ENCODE data around the gene CYB5A. TPM values are rescaled to one million over a fixed set of nuclear protein-coding genes. Genes with fewer than 3 reads are reported as not detected.

CYB5A gene
- total and polyA plus RNA-seq, 9 of the 15 experiments (the other 6 are each of a cell fraction or from before 2014, with no cell fraction given): 11.9 to 22.6 (median 14.1) TPM

DNA sequence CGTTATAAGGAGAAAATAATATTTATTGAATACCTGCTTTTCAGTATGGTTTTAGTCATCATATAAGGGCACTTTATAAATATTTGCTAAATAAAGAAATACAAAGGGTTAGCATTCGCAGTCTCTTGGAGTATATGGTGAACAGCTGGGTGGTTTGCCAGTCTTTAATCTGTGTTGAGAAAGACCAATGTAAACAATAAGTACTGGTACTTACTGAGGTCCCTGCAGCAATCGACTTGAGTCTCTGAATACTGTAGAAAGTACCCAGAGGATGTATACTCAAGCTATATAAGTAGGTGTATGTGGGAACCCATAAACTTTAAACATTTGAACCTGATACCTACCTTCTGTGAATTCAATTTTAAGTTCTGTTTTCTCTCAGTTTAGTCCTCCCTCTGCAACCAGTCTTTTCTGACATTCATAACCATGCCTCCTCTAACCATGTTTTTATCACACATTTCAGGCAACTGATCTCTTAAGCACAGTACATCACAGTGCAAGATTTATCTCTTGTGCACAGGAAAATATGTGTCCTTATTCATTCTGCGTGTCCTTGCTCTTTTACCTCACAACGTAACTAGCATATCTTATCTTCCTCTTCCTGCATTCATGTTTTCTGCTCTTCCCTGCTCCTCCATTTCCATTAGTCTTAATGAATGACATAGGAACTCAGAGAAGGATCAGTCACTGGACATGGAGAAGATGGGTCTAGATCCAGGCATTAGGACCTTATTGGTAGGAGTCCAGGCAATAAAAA is 45.6 kb upstream of the CYB5A start (continued):
- TF ChIP-seq CBX8 (IDR thresholded peaks at IDR 0.05; ENCODE audit: borderline replicate concordance, extremely low read depth, low read depth, low read length, poor library complexity, severe bottlenecking) (no peak), CC2D1A (IDR thresholded peaks at IDR 0.05) (no peak), GTF2B (IDR thresholded peaks at IDR 0.05; ENCODE audit: extremely low read depth, insufficient read length) (no peak), ZKSCAN8 (CRISPR knock-in tag; IDR thresholded peaks at IDR 0.05) (no peak), ETS2 (tag; IDR thresholded peaks at IDR 0.05; ENCODE audit: borderline replicate concordance, poor library complexity, severe bottlenecking) (no peak), XRCC5 (IDR thresholded peaks at IDR 0.05; ENCODE audit: low read depth, low read length) (no peak), FOSL1 (tag; conservative IDR thresholded peaks at IDR 0.05) (no peak), TARDBP (IDR thresholded peaks at IDR 0.05) (no peak), GABPB2 (CRISPR knock-in tag; conservative IDR thresholded peaks at IDR 0.05) (no peak), HEY1 (CRISPR knock-in tag; IDR thresholded peaks at IDR 0.05; ENCODE audit: borderline replicate concordance) (no peak), SRF (CRISPR knock-in tag; IDR thresholded peaks at IDR 0.05) (no peak), HIVEP1 (CRISPR knock-in tag; IDR thresholded peaks at IDR 0.05) (no peak), BMI1 (IDR thresholded peaks at IDR 0.05; ENCODE audit: low read length) (no peak)
- TF ChIP-seq, protein P1, sequence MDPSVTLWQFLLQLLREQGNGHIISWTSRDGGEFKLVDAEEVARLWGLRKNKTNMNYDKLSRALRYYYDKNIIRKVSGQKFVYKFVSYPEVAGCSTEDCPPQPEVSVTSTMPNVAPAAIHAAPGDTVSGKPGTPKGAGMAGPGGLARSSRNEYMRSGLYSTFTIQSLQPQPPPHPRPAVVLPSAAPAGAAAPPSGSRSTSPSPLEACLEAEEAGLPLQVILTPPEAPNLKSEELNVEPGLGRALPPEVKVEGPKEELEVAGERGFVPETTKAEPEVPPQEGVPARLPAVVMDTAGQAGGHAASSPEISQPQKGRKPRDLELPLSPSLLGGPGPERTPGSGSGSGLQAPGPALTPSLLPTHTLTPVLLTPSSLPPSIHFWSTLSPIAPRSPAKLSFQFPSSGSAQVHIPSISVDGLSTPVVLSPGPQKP (CRISPR knock-in tag; IDR thresholded peaks at IDR 0.05): no peak
- TF ChIP-seq, protein P2, sequence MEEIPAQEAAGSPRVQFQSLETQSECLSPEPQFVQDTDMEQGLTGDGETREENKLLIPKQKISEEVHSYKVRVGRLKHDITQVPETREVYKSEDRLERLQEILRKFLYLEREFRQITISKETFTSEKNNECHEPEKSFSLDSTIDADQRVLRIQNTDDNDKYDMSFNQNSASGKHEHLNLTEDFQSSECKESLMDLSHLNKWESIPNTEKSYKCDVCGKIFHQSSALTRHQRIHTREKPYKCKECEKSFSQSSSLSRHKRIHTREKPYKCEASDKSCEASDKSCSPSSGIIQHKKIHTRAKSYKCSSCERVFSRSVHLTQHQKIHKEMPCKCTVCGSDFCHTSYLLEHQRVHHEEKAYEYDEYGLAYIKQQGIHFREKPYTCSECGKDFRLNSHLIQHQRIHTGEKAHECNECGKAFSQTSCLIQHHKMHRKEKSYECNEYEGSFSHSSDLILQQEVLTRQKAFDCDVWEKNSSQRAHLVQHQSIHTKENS (CRISPR knock-in tag; IDR thresholded peaks at IDR 0.05): no peak
- TF ChIP-seq, protein P3, sequence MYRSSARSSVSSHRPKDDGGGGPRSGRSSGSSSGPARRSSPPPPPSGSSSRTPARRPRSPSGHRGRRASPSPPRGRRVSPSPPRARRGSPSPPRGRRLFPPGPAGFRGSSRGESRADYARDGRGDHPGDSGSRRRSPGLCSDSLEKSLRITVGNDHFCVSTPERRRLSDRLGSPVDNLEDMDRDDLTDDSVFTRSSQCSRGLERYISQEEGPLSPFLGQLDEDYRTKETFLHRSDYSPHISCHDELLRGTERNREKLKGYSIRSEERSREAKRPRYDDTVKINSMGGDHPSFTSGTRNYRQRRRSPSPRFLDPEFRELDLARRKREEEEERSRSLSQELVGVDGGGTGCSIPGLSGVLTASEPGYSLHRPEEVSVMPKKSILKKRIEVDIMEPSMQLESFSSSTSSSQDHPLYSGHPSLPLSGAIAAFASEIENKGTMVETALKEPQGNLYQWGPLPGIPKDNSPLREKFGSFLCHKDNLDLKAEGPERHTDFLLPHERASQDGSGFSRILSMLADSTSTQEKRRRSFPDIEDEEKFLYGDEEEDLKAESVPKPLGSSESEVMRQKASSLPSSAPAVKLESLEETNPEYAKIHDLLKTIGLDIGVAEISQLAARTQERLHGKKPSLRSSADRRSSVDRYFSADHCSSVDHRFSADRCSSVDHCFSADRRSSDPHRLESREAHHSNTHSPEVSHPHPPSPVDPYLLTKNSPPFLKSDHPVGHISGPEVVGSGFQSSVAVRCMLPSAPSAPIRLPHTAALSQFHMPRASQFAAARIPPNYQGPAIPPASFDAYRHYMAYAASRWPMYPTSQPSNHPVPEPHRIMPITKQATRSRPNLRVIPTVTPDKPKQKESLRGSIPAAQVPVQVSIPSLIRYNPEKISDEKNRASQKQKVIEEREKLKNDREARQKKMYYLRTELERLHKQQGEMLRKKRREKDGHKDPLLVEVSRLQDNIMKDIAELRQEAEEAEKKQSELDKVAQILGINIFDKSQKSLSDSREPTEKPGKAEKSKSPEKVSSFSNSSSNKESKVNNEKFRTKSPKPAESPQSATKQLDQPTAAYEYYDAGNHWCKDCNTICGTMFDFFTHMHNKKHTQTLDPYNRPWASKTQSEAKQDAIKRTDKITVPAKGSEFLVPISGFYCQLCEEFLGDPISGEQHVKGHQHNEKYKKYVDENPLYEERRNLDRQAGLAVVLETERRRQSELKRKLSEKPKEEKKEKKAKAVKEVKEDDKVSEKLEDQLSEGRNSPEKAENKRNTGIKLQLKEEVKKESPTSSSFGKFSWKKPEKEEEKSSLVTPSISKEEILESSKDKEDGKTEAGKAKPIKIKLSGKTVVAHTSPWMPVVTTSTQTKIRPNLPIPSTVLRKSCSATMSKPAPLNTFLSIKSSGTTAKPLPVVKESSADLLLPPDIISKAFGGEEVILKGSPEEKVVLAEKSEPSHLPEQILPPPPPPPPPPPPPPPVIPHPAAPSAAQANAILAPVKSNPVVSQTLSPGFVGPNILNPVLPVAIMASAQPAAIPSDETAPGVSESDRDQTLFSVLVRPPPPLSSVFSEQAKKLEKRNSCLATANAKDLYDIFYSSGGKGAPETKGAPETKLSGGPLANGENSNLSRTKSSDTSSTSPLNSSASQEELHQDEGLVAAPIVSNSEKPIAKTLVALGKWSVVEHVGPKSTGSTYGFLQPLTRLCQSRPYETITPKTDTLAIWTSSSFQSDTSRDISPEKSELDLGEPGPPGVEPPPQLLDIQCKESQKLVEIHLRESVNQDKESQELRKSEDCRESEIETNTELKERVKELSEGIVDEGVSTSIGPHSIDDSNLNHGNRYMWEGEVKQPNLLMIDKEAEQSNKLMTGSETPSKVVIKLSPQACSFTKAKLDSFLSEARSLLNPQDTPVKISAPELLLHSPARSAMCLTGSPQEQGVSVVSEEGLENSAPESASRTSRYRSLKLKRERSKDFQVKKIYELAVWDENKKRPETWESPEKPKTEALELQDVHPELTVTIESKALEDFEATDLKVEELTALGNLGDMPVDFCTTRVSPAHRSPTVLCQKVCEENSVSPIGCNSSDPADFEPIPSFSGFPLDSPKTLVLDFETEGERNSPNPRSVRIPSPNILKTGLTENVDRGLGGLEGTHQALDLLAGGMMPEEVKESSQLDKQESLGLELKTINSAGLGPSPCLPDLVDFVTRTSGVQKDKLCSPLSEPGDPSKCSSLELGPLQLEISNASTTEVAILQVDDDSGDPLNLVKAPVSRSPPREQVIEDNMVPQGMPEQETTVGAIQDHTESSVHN (IDR thresholded peaks at IDR 0.05; ENCODE audit: borderline replicate concordance in 1 of 2, low read depth in 1 of 2): no peak
